Lung (tissue), 12 donors: ENCODE measurements around the gene TBC1D22B. TPM values are rescaled to one million over a fixed set of nuclear protein-coding genes. Genes with fewer than 3 reads are reported as not detected.

Source experiments
- ATAC-seq: fragments of 200-7000 bp; cut with Tn5 transposase; one replicate; pipeline ENCODE4 v1.9.1; 2020; ENCODE audit warnings: moderate number of reproducible peaks; ENCODE audit not compliant: insufficient read depth, low FRiP score
- DNase-seq, 3 donors: peaks; one replicate each; pipeline ENCODE4 v3.0.0-alpha.2; 2013 to 2017
- H3K27ac ChIP-seq, 2 donors: one replicate each; pipeline ENCODE4 v1.5.1; 2013; ENCODE audit warnings: mild to moderate bottlenecking in 2 of 2, moderate library complexity in 2 of 2, control low read depth in 1 of 2, inconsistent platforms in 1 of 2, low read depth in 1 of 2, low read length in 1 of 2
- H3K27me3 ChIP-seq, 3 donors: one replicate each; pipeline ENCODE4 v1.5.1; 2013; ENCODE audit warnings: low read length in 2 of 3; ENCODE audit not compliant: control insufficient read depth in 3 of 3, insufficient read depth in 3 of 3
- H3K36me3 ChIP-seq, 4 donors: one replicate each; pipeline ENCODE4 v1.5.1; 2013; ENCODE audit warnings: low read length in 4 of 4, mild to moderate bottlenecking in 1 of 4, moderate library complexity in 1 of 4; ENCODE audit not compliant: control insufficient read depth in 4 of 4, insufficient read depth in 4 of 4
- H3K4me1 ChIP-seq, 5 donors: one replicate each; pipeline ENCODE4 v1.5.1; 2013; ENCODE audit warnings: low read length in 5 of 5, mild to moderate bottlenecking in 2 of 5, moderate library complexity in 1 of 5; ENCODE audit not compliant: control insufficient read depth in 5 of 5, insufficient read depth in 5 of 5
- H3K4me3 ChIP-seq: one replicate; pipeline ENCODE4 v1.5.1; 2013; ENCODE audit warnings: mild to moderate bottlenecking, control low read depth, moderate library complexity
- H3K9ac ChIP-seq, 2 donors: one replicate each; pipeline ENCODE4 v1.5.1; 2013; ENCODE audit warnings: low read length in 2 of 2, control low read depth in 1 of 2; ENCODE audit not compliant: insufficient read depth in 1 of 2
- H3K9me3 ChIP-seq, 4 donors: one replicate each; pipeline ENCODE4 v1.5.1; 2013; ENCODE audit warnings: low read length in 3 of 4, mild to moderate bottlenecking in 1 of 4, moderate library complexity in 1 of 4; ENCODE audit not compliant: control insufficient read depth in 4 of 4, insufficient read depth in 3 of 4
- WGBS, 2 donors: extraction: QIAGEN DNeasy Blood & Tissue Kit; methylation state at CpG; one replicate each; pipeline ENCODE4 v1.1.7; 2013; 5-methylcytosine and 5-hydroxymethylcytosine counted together
- polyA plus RNA-seq, 2 donors: library from polyadenylated mRNA; stranded (reverse); fragments of 200-250 nt; gene quantifications; one replicate each; pipeline ENCODE4 v1.2.1, GENCODE V29; 2013
- total RNA-seq, 2 donors: library from RNA; depleted of rRNA in 1 of 2; stranded (reverse); fragments of >200 nt in 1 of 2; gene quantifications; one replicate each; pipeline ENCODE4 v1.2.1, GENCODE V29; 2014 to 2021
- TF ChIP-seq, protein P1 (sequence below): IDR thresholded peaks from 2 replicates; pipeline ENCODE4 v1.5.1; 2012; ENCODE audit warnings: mild to moderate bottlenecking; ENCODE audit errors: control extremely low read depth, extremely low read depth
- donor health status: control.
- donor health status: control.
- donor health status: Bipolar disorder and iron deficiency.
- donor health status: healthy.
- donor health status: DM: yes; HTN: yes; CAD: no.

The TBC1D22B gene
- total and polyA plus RNA-seq, 4 donors, result 6.8 to 9.7 (median 8.8) TPM

DNA sequence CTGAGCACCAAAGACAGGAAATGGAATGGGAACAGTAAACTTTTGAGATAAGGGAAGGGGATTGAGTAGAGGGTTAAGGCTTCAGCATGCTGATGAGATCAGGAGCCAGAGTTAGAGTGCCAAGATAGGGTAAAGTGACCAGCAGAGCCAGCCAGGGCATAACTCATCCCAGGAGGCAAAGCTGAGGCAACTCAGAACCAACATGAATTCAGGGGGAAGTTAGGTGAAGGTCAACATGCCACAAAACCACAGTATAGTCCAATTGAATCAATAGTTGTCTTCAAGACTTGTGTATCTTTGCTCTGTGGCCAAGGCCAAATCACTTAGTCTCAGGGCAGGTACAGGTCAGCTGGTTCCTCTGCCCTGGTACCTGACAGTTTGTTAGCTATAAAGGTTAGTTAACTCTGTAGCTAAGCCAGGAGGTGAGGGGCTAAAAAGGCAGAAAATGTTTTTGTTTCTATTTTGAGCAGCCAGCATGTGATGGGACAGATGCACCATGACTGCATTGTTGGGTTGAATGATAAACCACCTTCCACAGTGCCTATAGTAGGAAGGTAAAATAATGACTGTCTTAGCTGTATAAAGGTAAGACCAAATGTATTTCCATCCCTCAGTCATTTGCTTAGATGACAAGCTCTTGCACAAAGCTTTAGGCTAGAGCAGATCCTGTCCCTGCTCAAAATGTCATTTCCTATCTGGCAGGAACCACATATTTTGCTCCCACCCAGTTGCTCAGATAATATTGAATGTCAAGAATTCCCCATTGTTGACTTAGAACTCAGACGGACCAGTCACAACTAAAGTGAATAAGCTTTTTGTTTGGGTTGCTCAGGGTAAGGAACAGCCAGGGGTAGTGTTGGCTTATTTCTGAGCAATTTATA is 112.0 kb downstream of the TBC1D22B start:
- no peak overlapping the region for H3K4me3 ChIP-seq
- H3K36me3 ChIP-seq, result peaks cover 6 to 14% (median 12%) of the 10 kb centered on the region in 4 donors
- no peak overlapping the region for H3K9ac ChIP-seq
- no peaks in the 10 kb centered on the region for H3K27me3 ChIP-seq
- DNase-seq (no peak), ATAC-seq (peak; percentile 30)
- H3K27ac ChIP-seq, result peak overlapping the region in 1 of 2 donors; percentile 76
- WGBS, 2 donors, result 39 to 76% methylated on average over 1 of the region's 1 CpG
- H3K4me1 ChIP-seq, result peaks cover 3 to 15% (median 5%) of the 10 kb centered on the region in 5 donors
- H3K9me3 ChIP-seq, result no peaks in the 10 kb centered on the region
- TF ChIP-seq, protein P1, sequence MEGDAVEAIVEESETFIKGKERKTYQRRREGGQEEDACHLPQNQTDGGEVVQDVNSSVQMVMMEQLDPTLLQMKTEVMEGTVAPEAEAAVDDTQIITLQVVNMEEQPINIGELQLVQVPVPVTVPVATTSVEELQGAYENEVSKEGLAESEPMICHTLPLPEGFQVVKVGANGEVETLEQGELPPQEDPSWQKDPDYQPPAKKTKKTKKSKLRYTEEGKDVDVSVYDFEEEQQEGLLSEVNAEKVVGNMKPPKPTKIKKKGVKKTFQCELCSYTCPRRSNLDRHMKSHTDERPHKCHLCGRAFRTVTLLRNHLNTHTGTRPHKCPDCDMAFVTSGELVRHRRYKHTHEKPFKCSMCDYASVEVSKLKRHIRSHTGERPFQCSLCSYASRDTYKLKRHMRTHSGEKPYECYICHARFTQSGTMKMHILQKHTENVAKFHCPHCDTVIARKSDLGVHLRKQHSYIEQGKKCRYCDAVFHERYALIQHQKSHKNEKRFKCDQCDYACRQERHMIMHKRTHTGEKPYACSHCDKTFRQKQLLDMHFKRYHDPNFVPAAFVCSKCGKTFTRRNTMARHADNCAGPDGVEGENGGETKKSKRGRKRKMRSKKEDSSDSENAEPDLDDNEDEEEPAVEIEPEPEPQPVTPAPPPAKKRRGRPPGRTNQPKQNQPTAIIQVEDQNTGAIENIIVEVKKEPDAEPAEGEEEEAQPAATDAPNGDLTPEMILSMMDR, result no peak

DNA sequence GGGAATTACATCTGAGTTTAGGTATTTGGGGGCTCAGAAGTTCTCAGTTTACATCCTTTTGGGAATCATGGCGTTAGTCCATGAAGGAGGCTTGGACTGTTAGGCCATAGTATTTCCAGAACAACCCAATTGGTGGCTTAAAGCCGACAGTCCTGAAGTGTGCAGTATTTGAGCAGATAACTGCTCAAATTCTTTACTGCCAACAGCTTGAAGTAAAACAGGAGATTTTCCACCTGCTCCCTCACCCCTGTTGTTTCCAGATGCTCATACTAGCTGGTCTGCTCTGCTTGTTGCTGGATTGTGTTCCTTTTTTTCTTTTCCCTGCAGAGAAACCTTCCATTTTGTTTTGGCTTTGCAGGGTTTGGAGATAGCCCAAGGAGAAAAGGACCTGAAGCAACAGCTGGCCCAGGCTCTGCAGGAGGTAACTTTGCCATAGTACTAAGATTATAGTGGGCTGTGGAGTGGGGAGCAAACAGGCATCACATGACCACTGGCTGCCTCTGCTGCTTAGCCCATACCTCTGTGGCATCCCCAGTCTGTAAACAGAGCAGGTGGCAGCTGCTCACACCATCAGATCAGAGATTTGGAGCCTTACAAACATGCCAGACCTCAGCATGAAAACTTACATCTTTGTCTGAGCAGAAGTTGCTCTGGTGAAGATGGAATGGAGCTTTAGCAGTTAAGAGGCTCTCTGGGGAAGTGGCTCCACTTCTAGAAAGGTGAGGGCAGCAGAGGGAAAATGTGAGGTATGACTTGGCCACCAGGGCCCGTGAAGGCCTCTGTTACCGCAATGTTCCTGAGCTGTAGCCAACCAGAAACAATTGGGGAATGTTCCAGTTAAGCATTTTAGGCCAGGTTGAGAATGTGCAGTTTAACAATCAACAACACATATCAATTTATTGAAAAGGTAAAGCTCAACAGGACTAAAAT is 113.8 kb downstream of the TBC1D22B start:
- Histone ChIP-seq H3K9me3 (no peaks in the 10 kb centered on the region), H3K4me1 (peaks cover 3 to 15% (median 5%) of the 10 kb centered on the region in 5 donors), H3K4me3 (no peak overlapping the region), H3K27ac (peak overlapping the region in 1 of 2 donors; percentile 45), H3K27me3 (no peaks in the 10 kb centered on the region), H3K36me3 (peaks cover 6 to 21% (median 15%) of the 10 kb centered on the region in 4 donors), H3K9ac (no peak overlapping the region)
- WGBS, 2 donors, result 69 to 86% methylated on average over 4 of the region's 4 CpGs
- ATAC-seq, result peak; percentile 14
- TF ChIP-seq, protein P1, result no peak
- peak in 2 of 3 donors; percentile 6 to 30 for DNase-seq

DNA sequence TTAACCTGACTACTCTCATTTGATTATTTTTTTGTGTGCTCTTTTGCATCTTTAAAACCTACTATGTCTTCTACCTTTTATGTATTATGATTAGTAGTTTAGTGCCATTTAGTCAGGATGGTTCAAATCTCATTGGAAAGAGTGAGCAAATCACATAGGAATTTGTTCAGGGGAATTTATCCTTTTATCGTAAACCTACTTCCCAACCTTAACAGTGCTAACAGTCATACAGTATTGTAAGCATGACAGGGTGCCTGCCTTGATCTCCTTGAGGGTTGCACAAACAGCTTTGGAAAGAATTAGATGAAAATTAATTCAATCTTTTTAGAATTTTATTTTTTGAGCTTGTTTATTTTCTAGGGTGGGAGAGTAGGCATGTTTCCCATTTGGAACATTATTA is 114.5 kb downstream of the TBC1D22B start:
- WGBS, 2 donors, result 82 to 95% methylated on average over 1 of the region's 1 CpG
- peaks cover 6 to 22% (median 17%) of the 10 kb centered on the region in 4 donors for H3K36me3 ChIP-seq
- no peak overlapping the region for H3K9ac ChIP-seq
- H3K4me1 ChIP-seq, result peaks cover 3 to 15% (median 5%) of the 10 kb centered on the region in 5 donors
- no peaks in the 10 kb centered on the region for H3K27me3 ChIP-seq
- no peak overlapping the region for H3K4me3 ChIP-seq
- no peak overlapping the region for H3K27ac ChIP-seq
- TF ChIP-seq, protein P1, result no peak
- ATAC-seq, result no peak
- no peak for DNase-seq
- H3K9me3 ChIP-seq, result no peaks in the 10 kb centered on the region
